ENCODE measurements around the gene HOXA11.

- TF ChIP-seq EP300 (IDR thresholded peaks at IDR 0.05) = no peak
- TF ChIP-seq CTCF (IDR thresholded peaks at IDR 0.05) = no peak
- TF ChIP-seq POLR2A (IDR thresholded peaks at IDR 0.05) = no peak
- TF ChIP-seq POLR2AphosphoS5 (IDR thresholded peaks at IDR 0.05) = no peak
Observed at GRCh38 chr7:27149842-27150567, 35.0 kb downstream of the HOXA11 start.
